Calu3 (cell line): Measurements from ENCODE around the gene ZNF280D. TPM values are rescaled to one million over a fixed set of nuclear protein-coding genes. Genes with fewer than 3 reads are reported as not detected.

Experiments
- BruUV-seq: library from RNA; stranded (reverse); fragments of 400-500 nt; replicated peaks from 2 replicates; lab custom pipeline; 2021; lab: Mats Ljungman, UMichigan
- CTCF ChIA-PET: fragments of 300-600 bp; sonication (Branson Sonifier 250); formaldehyde crosslinking; loops from one replicate; lab custom pipeline; 2022; ENCODE audit warnings: antibody characterized with exemption; lab: Charles Lee
- DNase-seq: peaks from one replicate; pipeline ENCODE4 v3.0.0; 2022
- H3K27ac Mint-ChIP-seq: one replicate; pipeline ENCODE4 v1.8.0; 2022; ENCODE audit warnings: mixed read lengths; ENCODE audit not compliant: unreplicated experiment
- H3K27me3 Mint-ChIP-seq: one replicate; pipeline ENCODE4 v1.8.0; 2022; ENCODE audit warnings: mixed read lengths; ENCODE audit not compliant: unreplicated experiment
- H3K36me3 Mint-ChIP-seq: one replicate; pipeline ENCODE4 v1.8.0; 2022; ENCODE audit warnings: mild to moderate bottlenecking, moderate library complexity, mixed read lengths; ENCODE audit not compliant: insufficient read depth, unreplicated experiment
- H3K4me1 Mint-ChIP-seq: one replicate; pipeline ENCODE4 v1.8.0; 2022; ENCODE audit warnings: mild to moderate bottlenecking, low read depth, mixed read lengths; ENCODE audit not compliant: unreplicated experiment
- H3K4me3 Mint-ChIP-seq: one replicate; pipeline ENCODE4 v1.8.0; 2022; ENCODE audit warnings: mild to moderate bottlenecking, low read depth, moderate library complexity, mixed read lengths; ENCODE audit not compliant: unreplicated experiment
- H3K9me3 Mint-ChIP-seq: one replicate; pipeline ENCODE4 v1.8.0; 2022; ENCODE audit warnings: low read depth, mixed read lengths; ENCODE audit not compliant: unreplicated experiment
- CTCF ChIP-seq: fragments of 200-600 bp; IDR thresholded peaks from one replicate; pipeline ENCODE4 v1.8.0; 2022; ENCODE audit warnings: antibody characterized with exemption; ENCODE audit not compliant: unreplicated experiment
- intact Hi-C: fragments of 100-400 bp; cut with micrococcal nuclease; formaldehyde crosslinking; loops from one replicate; pipeline ENCODE4 v1.10.0; 2022; ENCODE audit not compliant: unreplicated experiment
- total RNA-seq: library from RNA; stranded (reverse); gene quantifications from 2 replicates; pipeline ENCODE4 v1.2.3, GENCODE V29; 2022

The ZNF280D gene
- total RNA-seq, 1 experiment from 2014 or later, result 36.0 TPM

- no TSS peak for BruUV-seq
- Mint-ChIP-seq H3K4me3 (no peak overlapping the region), H3K9me3 (no peaks in the 10 kb centered on the region), H3K36me3 (no peaks in the 10 kb centered on the region), H3K27me3 (no peaks in the 10 kb centered on the region), H3K27ac (no peak overlapping the region), H3K4me1 (peaks cover 9% of the 10 kb centered on the region)
- intact Hi-C loops, result no loop called here
- CTCF ChIA-PET, result no interaction called here
- DNase-seq, result no peak
- TF ChIP-seq CTCF, result no peak
These were observed 45.5 kb upstream of the ZNF280D start for GRCh38 chr15:56778761-56779160.

GRCh38 chr15:56776839-56777238 lies 43.5 kb upstream of the ZNF280D start:
- H3K36me3 Mint-ChIP-seq, result no peaks in the 10 kb centered on the region
- TF ChIP-seq CTCF, result no peak
- H3K9me3 Mint-ChIP-seq, result no peaks in the 10 kb centered on the region
- no TSS peak for BruUV-seq
- no peaks in the 10 kb centered on the region for H3K27me3 Mint-ChIP-seq
- no peak overlapping the region for H3K27ac Mint-ChIP-seq
- CTCF ChIA-PET, result no interaction called here
- intact Hi-C loops, result no loop called here
- H3K4me1 Mint-ChIP-seq, result peaks cover 20% of the 10 kb centered on the region
- H3K4me3 Mint-ChIP-seq, result no peak overlapping the region
- no peak for DNase-seq

GRCh38 chr15:56775641-56776040 lies 42.3 kb upstream of the ZNF280D start:
- Mint-ChIP-seq H3K36me3 (no peaks in the 10 kb centered on the region), H3K9me3 (no peaks in the 10 kb centered on the region), H3K27me3 (no peaks in the 10 kb centered on the region), H3K4me3 (no peak overlapping the region), H3K4me1 (peaks cover 20% of the 10 kb centered on the region), H3K27ac (no peak overlapping the region)
- DNase-seq, result no peak
- no TSS peak for BruUV-seq
- intact Hi-C loops, result no loop called here
- no peak for TF ChIP-seq CTCF
- CTCF ChIA-PET, result no interaction called here

- peaks cover 20% of the 10 kb centered on the region for H3K4me1 Mint-ChIP-seq
- no peak for TF ChIP-seq CTCF
- no peaks in the 10 kb centered on the region for H3K36me3 Mint-ChIP-seq
- no TSS peak for BruUV-seq
- H3K27me3 Mint-ChIP-seq, result no peaks in the 10 kb centered on the region
- intact Hi-C loops, result no loop called here
- H3K9me3 Mint-ChIP-seq, result no peaks in the 10 kb centered on the region
- H3K4me3 Mint-ChIP-seq, result no peak overlapping the region
- DNase-seq, result no peak
- CTCF ChIA-PET, result interaction anchor here (1.2 kb wide), 1 partner anchor 11 kb away, joined by 3 read pairs; no protein-coding TSS in a partner anchor
- H3K27ac Mint-ChIP-seq, result no peak overlapping the region
These were observed 41.0 kb upstream of the ZNF280D start for GRCh38 chr15:56774356-56774755.
